ENCODE measurements around the gene SP5.
"Not testable (repeated sequence)": the region's sequence is repeated elsewhere in the genome, so short reads cannot be mapped to it uniquely, and the experiment has no call there.

Gene SP5

DNA sequence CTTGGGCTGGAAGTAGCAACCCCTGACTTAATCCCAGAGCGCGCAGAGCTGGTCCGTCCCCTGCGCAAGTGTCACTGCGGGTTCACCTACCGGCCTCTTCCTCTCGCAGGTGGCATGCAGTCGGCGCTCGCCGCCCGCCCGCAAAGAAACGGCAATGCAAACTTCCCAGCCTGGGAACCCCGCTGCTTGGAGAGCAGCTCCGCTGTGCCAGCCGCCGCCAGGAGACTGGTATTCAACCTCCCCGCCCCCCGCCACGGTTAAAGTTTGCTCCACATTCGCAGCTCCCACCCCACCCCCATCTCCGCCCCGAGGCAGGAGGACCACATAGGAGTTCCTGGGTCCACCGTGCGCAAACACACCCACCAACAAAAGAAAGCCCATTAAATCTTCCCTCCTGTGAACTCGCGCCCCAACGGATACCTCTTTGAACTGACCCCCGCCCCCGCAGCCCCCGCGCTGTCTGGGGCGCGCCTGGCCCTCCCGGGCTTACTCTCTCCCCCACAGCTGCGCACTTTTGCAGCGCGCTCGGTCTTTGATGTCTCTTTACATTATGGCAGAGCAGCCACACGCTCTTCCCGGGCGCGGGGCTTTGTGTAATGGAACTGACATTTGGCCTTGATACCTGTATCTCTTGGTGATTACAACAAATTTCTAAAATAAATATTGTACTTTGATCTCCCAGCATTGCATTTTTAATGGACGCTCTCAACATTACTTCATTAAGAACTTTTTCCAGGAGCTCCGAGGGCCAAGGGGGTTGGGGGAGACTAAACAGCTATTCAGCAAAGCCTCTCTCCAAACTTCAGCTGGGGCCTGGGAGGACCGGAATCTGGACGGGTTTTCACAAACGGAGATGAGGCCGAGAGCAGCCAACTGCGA, 3.1 kb upstream of the SP5 start:
- no peak for DNase-seq

DNA sequence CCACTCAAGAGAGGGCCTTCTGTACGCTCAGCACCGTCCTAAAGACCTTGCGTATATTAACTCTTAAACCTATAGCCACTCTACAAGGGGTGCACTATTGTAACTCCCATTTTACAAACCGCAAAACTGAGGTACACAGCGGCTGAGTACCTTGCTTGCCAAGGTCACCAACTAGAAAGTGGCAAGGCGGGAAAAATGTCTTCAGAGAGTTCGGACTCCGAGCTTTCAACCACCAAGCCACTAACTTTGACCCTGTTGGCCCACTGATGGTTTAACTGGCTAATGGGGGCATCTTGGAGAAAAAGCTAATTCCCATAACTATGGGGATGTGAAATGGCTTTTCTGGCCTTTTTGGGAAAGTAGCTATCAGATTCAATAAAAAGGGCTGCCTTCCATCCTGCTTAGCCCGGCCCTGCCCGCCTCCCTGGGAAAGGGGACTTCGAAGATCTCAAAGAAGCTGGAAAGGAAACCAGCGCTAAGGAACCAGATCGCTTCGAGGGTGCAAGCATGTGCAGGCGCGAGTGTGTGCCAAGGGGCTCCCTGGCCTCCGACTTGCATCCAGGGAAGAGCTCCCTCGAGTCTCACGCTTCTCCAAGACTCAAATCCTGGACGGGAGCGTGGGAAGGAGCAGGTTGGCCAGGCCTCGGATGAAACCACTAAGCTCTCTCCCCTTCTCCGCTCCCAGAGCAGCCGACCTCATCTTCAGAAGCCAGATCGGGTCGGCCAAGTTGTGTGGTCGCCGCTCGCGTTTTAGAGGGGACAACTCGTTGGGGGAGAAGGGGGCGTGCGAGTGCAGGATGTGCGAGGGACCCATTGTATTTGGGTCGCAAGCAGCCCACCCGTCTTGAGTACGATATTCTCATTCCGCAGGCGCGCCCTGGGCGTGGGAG, 2.2 kb upstream of the SP5 start:
- DNase-seq: no peak

- no peak for DNase-seq
Observed at GRCh38 chr2:170713543-170714380, 1.4 kb upstream of the SP5 start.

DNA sequence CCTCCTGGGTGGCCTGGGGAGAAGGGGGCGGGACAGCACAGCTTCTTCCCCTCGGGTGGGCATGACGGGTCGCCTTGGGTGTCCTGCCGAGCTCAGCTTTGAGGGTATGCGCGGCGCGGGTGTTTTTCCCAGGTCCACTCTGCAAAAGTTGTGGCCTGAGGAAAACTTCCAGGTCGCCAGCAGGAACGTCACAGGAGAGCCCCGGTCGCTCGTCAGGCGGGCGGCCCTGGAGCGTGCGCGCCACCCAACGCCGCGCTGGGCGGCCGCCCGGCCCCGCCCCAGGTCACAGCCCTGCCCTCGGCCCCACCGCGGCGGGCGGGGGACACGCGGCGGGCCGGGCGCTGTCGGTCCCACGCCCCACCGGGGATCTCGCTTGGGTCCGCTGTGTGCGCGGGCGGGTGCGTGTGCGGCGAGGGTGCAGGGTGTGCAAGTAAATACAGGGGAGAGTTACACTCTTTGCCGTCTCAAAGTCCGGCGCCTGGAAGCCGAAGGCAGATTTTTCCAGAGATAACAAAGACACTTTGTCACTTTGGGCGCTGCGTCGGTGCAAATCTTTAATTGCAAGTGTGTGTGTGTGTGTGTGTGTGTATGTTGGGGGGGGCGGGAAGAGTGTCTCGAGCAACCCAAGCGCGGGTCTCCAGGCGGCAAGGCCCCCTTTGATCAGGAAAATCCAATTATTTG, 616 bp upstream of the SP5 start:
- no peak for DNase-seq

DNA sequence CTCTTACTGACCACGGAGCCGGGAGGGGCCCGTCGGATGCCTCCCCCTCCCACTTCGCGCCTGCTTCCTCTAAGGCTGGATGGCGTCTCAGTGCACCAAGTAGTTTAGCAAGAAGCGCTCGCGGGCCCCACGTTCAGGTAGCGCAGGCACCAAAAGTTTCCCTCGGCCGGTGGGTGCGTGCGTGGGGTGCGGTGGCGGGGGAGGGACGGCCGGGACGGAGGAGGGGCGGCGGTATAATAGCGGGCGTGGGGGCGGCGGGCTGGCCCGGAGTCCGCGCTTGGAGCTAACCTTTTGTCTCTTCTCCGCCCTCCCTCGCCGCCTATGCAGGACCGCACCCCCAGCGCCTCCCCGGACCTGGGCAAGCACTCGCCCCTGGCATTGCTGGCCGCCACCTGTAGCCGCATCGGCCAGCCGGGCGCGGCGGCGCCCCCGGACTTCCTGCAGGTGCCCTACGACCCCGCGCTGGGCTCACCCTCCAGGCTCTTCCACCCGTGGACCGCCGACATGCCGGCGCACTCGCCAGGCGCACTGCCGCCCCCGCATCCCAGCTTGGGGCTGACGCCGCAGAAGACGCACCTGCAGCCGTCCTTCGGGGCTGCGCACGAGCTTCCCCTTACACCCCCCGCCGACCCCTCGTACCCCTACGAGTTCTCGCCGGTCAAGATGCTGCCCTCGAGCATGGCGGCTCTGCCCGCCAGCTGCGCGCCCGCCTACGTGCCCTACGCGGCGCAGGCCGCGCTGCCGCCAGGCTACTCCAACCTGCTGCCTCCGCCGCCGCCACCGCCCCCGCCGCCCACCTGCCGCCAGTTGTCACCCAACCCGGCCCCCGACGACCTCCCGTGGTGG, 1.0 kb downstream of the SP5 start:
- DNase-seq: no peak

- DNase-seq: no peak
Observed at GRCh38 chr2:170716851-170717598, 1.9 kb downstream of the SP5 start.

GRCh38 chr2:170717599-170717963, 2.4 kb downstream of the SP5 start:
- no peak for DNase-seq

GRCh38 chr2:170717991-170718589, 3.0 kb downstream of the SP5 start:
- DNase-seq: no peak

DNA sequence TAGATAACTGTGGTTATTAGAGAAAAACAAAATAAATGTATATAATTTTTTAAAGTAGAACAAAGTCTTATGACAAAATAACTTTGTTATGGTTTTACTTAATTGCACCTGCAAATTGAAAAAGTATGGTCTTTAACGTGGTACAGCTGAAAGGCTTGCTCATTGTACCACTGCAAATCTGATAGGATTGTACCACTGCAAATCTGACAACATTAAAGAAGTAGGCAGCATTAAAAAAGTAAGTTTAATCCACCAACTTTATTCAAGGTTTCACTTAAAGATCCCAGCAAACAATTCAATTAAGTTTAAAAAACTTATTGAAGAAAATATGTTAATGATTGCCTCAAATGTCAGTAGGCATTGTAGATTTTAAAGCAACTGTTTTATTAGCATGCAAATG, 4.7 kb downstream of the SP5 start:
- no peak for DNase-seq

- DNase-seq: no peak
Observed at GRCh38 chr2:170721678-170722077, 6.5 kb downstream of the SP5 start.

GRCh38 chr2:170722301-170722700, 7.2 kb downstream of the SP5 start:
- DNase-seq: no peak

GRCh38 chr2:170723446-170723958, 8.4 kb downstream of the SP5 start:
- DNase-seq: no peak

DNA sequence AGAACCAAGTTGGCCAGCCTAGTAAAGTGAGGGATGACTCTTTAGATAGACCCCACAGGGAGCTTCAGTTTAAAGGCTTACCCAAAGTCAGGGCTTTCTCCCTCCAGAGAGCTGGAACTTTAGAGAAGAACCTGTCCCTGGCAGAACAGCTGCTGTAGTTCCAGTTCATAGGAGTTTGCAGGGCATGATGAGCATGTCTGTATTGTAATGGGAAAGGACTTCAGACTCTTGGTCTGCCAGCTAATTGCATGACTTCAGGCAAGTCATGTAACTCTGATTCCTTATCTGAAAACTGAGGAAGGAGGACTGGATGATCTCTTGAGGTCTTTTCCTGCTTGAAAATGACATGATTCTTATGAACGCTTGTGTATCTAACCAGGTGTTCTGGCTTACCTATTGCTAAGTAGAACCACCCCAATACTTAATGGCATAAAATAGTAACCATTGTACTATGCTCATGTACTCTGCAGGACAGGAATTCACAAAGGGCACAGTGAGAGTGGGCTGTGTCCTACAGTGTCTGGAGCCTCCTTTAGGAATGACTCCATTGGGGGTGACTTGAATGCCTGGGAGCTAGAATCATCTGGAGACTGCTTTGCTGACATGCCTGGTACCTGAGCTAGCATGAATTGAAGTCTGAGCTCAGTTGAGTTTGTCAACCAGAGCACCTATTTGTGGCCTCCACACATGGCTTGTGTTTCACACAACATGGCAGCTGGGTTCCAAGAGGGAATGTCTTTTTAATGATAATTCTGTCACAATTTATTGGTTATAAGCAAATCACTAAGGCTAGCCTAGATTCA, 18.9 kb downstream of the SP5 start:
- DNase-seq: no peak

DNA sequence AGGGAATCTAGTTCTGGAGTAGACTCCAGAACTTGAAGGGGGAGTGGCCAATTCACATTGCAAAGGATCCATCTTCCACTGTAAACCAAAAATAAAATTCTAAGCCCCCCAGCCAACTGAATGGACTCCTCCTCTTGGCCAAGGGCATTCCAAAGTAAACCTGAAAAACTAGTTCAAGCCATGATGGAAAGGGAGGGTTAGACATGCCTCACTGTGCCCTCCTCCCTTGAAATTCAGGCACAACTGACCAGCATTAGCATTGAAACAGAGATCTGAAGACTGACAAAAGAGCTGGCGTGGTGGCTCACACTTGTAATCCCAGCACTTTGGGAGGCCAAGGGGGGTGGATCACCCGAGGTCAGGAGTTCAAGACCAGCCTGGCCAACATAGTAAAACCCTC, 19.5 kb downstream of the SP5 start:
- DNase-seq: not testable (repeated sequence)

- no peak for DNase-seq
Observed at GRCh38 chr2:170736628-170737027, 21.5 kb downstream of the SP5 start.

DNA sequence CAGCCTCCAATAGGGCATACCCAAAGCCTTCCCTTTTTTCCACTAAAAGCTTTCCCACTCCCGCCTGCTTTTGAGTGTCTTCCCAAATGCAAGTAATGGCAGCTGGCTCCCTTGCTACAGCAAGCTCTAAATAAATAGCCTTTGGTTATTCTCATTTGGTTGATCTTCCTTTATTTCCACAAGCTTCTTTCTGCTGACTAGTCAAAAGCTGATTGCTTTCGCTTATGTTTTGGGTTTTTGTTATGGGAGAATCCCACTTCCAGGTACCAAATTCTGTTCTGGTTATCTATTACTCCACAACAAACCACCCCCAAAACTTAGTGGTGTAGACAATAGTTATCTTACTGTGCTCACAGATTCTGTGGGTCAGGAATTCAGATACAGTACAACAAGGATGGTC, 22.3 kb downstream of the SP5 start:
- DNase-seq: no peak

GRCh38 chr2:170737821-170738220, 22.7 kb downstream of the SP5 start:
- DNase-seq: no peak

- no peak for DNase-seq
Observed at GRCh38 chr2:170739048-170739447, 23.9 kb downstream of the SP5 start.

DNA sequence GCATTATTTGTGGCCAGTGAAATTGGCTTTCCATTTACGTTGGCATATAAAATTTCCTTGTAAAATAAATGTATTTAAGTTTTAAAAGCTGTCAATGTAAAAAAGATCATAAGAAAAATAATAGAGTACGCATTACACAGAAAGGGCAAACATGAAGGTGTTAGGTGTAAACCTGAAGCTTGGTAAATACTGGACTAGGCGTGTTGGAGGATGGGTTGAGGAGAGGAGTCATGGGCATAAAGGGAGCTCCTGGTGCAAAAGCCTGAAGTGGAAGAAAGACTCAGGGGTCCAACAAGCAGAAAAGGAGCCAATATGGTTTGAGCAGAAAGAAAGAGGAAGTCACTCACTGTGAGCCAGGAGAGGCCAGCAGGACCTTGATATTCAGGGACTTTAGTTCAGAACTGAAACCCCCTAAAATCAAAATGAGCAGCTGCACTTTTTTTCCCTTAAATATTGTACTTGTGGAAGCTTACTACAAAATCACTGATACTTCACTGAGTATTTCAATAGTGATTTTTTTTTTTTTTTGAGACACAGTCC, 24.4 kb downstream of the SP5 start:
- no peak for DNase-seq
